ENCODE results near the gene ST3GAL2.

ST3GAL2 gene, protein sequence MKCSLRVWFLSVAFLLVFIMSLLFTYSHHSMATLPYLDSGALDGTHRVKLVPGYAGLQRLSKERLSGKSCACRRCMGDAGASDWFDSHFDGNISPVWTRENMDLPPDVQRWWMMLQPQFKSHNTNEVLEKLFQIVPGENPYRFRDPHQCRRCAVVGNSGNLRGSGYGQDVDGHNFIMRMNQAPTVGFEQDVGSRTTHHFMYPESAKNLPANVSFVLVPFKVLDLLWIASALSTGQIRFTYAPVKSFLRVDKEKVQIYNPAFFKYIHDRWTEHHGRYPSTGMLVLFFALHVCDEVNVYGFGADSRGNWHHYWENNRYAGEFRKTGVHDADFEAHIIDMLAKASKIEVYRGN

DNA sequence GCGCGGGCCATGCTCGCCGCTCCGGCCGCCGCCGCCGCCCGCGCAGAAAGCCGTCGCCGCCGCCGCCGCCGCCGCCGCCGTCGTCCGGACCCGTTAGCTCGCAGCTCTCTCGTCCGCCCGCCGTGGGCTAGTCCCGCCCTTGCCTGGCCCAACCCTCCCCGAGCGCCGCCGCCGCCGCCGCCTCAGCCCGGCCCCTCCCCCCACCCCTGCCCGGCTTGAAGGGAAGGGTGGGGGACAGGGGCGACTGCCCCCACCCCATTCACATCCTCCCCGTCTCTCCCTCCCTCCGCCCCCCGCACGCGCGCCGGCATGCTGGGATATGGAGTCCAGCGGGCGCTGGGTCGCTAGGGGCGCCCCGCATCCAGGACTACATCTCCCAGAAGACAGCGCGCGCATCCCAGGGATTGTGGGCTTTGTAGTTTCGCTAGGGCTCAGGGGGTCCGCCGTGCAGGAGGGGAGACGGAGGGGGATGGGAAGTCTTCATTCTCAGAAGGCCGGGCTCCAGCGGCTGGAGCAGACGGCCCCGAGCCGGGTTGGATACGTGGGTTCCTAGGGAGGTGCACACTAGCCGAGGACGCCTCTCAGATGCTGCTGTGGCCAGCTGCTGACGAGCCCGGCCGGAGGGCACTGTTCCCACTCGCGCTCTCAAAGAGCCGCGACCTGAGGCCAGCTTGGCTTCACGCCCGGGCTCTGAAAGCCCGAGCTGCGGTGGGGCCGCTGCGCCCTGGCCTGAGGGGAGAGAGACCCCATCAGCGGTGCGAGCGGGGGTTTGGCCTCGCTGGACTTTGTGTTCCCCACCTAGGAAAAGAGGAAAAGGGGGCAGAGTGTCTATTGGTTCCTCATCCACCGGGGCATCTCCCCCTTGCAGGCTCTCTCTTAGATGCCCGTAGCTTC lies at the start of gene ST3GAL2:
Gene ST3GAL2, minus strand, starts transcription at position 132 of the 894 bp plus-strand sequence. CDS start 40,570 bp downstream, outside the sequence.
- DNase-seq: peak; percentile 95

DNA sequence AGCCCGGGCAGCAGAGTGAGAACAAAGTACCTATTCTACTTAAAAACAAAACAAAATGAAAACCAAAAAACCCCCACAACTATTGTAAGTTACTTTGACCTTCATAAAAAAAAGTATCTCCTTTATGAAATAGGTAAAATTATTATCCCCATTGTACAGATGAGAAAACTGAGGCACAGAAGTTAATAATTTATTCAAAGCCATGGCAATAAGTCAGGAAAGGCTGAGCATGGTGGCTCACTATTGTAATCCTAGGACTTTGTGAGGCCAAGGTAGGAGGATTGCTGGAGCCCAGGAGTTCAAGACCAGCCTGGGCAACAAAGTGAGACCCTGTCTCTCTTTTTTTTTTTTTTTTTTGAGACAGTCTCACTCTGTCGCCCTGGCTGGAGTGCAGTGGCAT lies 46.0 kb upstream of the ST3GAL2 start:
- no peak for DNase-seq

DNA sequence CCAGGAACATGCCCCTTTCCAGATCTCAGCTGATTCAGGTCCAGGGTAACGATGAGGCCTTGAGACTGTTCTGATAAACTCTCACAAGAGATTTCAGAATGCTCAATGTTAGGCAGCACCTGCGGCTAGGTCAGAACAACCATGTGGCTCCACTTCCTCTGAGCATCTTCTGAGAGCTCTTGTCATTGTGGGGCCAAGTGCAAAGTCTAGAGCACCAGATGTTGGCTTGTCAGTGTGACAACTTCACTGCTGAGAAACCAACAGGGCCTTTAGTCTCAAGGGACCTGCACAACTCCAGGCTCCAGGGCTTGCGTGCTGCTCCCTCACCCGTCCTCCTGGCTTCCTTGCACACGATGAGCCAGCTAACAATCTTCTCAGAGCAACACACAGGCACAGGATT lies 44.5 kb upstream of the ST3GAL2 start:
- DNase-seq: no peak

DNA sequence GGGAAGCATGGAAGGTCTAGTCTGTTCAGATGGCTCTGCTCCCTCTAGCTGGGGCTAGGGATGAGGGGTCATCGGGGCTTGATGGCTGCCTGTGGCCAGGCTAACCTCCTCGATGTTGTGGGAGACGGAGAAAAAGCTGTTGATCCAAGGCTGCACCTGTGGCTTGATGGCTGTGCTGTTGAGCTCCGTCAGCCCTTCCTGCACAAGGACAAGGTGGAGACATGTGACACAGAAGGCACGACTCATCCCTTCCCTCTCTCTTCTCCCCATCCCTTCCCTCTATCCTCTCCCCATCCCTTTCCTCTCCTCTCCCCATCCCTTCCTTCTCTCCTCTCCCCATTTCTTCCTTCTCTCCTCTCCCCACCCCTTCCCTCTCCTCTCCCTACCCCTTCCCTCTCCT lies 43.7 kb upstream of the ST3GAL2 start:
- DNase-seq: no peak

DNA sequence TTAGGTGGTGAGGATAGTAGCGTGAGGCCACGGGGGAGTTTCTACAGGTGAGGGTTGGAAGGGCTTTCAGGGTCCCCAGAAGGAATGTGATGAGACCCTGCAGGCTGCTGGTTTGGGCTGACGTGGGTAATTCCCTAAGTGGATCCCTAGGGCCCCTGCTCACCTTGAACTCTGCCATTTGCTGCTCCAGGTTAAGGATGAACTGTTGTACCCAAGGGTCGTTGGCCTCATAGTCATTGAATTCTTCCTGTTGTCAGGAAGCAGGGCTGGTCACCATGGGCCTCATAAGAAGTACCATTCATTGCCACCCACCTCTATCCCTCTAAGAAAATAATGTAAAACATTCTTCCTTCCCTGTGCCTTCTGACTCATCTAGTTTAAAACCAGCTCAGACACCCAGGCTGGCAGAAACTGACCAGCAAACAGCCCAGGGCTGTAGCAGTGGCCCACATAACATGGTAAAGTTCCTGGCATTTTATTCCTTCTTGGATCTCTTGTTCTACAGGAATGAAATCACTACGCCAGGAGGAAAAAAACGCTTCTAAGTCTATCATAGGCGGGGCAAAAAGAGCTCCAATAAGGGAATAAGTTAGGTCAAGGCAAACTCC lies 43.1 kb upstream of the ST3GAL2 start:
- DNase-seq: no peak

DNA sequence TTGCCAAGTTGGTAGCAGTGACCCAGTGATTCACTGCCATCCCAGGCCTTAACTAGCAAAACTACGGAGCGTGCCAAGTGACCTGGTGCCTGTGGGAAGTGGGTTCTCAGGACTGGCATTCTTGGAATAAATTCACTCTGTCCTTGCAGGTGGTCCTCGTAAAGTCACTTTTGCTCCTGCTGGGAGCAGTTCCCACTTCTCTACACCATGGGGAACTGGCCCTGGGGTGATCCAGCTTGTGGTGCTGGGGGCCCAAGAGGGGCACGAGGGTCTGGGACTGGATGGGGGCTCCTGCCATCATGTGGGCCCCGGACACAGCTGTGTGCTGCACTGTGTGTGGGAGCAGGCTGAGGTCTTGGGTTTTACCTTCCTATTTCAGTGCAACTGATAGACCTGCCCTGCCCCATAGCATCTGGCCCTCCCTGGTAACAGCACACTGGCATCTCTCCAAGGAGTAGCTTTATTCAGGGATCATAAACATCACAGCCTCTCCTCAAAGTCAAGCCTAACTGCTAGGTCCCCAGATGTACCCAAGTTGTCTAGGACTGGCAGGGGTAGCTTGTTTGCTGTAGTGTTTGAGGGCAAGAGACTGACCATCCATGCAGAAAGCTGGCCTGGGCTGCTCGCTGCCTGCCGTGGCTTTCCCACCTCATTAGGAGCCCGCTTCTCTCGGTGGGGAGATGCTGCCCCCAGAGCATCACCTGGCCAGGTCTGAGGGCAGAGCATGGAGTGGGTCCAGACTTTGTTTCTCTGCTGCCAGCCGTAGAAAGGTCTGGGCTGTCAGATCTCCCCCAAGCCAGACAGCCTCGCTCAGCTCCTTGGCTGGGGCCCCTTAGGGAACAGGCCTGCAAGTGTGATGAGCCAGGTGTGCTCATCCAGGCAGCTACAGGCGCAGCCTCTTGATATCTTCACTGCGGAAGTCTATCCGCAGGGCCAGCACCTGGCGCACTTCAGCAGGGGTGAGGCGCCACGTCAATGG lies 41.5 kb upstream of the ST3GAL2 start:
- no peak for DNase-seq

DNA sequence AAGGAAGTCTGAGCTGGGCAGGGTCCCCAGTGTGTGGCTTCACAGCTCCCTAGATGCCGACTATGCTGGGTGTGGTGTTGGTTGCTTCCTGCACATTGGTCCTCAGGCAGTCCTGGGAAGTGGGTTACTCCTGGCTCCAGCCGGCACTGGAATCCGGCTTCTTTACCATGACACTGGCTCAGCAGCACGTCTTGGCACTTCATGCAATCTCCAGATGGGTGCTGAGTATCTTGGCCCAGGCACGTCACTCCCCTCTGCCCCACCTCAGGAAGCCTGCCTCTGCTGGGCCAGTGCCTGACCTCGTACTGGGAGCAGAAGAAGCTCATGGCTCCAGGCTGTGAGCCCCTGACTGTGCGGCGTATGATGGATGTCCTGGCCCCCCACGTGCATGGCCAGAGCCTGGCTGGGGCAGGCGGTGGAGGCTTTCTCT lies 40.0 kb upstream of the ST3GAL2 start:
- DNase-seq: no peak

DNA sequence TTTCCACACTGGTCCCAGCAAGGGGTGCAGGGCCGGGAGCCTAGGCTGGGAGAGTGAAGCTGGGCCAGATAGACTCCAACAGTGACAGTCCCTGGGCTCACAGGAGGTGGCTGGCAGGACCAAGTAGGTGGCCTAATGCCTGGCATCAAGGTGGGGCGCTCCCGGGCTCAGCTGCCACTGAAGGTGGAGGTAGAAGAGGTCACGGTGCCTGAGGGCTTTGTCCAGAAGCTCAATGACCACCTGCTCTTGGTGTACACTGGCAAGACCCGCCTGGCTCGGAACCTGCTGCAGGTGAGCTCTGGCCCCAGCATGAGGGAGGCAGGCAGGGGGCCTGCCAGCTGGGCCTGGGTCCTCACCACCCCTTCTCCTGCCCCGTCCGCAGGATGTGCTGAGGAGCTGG lies 39.3 kb upstream of the ST3GAL2 start:
- DNase-seq: no peak

DNA sequence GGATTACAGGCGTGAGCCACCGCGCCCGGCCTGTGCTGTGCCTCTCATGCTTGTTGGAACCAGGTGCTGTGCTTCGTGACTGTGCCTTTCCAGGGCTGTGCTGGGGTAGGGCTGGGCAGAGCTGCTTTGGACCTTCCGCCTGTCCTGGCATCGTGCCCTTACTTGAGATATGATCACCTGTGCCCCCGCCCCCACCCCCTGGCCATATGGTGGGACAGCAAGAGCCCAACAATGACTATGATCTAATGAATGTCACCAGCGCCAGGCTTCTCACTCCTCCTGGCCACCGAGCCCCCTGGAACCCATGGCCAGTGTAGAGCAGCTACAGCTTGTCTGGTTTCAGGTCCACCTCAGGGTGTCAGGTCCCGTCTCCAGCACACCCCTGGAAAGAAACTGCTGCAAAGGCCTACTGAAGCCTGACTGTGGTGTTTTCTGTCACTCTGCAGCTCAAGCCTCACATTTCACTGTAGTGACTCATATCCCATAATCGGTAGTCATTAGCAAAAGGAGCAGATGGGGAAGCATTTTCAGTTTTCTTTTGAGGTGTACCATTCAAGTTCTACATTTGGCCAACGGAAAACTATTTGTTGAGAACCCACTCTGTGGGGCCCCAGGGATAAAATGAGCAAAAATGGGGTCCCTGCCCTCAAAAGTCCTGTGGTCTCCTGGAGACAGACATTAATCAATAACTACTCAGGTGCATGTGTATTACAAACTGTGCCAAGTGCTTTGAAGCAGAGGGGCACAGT lies 37.5 kb upstream of the ST3GAL2 start:
- peak; percentile 70 for DNase-seq

DNA sequence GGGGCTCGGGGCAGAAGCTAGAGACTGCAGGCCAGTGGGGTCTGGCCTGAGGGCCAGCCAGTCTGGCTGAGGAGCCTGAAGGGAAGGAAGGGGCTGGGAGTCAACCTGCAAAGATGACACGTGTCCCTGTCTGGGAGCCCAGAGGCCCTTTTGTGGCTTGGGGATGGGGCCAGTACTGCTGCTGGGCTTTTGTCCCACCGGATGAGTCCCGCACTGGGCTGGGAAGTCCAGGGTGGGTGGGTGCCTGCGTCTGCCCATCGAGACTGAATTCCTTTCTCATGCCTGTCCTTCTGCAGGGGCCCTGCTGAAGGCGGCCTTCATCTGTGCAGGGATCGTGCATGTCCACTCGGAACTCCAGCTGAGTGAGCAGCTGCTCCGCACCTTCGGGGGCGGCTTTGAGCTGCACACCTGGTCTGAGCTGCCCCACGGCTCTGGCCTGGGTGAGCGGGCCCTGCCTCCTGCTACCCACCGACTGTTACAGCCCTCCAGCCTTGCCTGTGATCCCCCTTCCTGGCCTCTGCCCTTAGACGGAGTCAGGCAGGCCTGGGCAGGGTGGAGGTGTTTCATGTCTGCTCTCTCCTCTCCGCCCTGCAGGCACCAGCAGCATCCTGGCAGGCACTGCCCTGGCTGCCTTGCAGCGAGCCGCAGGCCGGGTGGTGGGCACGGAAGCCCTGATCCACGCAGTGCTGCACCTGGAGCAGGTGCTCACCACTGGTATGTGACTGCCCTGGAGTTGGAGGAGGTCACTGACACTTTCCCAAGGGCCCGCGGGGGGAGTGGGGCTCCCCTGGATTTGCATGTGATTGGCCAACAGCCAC lies 36.4 kb upstream of the ST3GAL2 start:
- no peak for DNase-seq

DNA sequence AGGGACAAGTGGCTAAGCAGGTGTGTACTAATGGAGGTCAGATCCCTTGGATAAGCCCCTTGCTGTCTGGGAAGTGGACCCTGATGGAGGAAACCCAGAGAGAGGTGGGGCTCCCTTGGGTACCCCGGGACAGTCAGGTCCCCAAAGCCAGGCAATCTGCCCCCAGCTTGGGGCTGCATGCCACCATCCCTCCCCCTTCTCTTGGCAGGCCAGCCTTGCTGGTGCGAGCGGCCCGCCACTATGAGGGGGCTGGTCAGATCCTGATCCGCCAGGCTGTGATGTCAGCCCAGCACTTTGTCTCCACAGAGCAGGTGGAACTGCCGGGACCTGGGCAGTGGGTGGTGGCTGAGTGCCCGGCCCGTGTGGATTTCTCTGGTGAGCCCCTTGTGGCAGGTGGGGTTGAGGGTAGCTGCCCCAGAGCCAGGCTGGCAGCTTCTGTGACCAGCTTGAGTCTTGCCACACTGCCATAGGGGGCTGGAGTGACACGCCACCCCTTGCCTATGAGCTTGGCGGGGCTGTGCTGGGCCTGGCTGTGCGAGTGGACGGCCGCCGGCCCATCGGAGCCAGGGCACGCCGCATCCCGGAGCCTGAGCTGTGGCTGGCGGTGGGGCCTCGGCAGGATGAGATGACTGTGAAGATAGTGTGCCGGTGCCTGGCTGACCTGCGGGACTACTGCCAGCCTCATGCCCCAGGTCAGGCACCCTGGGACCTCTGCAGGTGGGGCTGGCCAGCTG lies 35.6 kb upstream of the ST3GAL2 start:
- no peak for DNase-seq

DNA sequence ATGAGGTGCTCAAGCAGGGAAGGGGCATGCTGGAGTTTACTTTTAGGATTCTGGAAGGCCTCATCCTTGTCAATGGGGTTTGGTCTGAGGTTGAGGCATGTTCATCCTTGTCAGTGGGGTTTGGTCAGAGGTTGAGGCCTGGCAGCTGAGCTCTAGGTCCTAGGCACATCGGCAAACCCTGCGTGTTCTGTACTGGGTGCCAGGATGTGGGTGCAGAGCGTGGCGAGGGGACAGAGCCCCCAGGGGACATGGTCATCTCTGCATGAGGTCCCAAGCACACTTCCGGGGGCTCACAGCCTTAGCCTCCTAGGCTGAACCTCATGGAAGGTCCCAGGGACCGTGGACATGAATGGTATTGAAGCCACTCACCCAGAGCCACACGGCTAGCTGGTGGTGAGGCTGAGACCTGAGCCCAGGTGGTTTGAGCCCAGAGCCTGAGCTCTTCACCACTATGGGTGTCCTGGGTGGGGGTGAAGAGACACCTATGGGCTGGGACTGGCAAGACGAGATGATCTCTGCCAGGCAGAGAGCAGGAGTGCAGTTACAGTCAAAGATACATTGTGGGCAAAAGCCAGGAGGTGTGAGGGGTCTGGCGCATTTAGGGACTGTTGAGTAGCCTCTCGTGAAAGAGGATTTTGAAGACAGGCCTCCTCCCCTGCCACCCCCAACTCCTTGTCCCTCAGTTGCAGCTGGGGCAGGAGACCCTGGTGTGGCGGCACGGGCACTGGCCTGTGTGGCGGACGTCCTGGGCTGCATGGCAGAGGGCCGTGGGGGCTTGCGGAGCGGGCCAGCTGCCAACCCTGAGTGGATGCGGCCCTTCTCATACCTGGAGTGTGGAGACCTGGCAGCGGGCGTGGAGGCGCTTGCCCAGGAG lies 34.8 kb upstream of the ST3GAL2 start:
- no peak for DNase-seq

DNA sequence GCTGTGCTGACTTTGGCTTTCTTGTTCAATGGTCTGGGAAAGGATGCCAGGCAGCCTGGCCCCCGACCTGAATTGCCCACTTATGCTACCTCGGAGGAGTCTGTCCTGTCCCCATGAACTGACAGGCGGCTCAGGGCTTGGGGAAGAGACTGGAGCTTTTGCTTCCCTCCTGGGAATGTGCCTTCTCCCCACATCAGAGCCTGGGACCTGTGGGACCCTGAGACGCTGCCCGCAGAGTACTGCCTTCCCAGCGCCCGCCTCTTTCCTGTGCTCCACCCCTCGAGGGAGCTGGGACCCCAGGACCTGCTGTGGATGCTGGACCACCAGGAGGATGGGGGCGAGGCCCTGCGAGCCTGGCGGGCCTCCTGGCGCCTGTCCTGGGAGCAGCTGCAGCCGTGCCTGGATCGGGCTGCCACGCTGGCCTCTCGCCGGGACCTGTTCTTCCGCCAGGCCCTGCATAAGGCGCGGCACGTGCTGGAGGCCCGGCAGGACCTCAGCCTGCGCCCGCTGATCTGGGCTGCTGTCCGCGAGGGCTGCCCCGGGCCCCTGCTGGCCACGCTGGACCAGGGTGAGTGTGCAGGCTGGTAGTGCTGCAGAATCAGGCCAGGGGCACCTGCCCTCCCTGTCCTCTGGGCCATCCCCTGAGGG lies 34.0 kb upstream of the ST3GAL2 start:
- no peak for DNase-seq

DNA sequence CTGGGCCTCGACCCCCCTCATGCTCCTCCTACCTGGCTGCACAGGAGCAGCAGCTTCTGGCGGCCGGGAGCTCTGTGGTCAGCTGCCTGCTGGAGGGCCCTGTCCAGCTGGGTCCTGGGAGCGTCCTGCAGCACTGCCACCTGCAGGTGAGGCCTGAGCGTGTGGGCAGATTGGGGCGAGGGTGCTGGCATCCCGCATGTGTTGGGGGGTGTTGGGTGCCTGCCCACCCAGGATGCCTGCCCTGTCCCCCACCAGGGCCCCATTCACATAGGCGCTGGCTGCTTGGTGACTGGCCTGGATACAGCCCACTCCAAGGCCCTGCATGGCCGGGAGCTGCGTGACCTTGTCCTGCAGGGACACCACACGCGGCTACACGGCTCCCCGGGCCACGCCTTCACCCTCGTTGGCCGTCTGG lies 32.0 kb upstream of the ST3GAL2 start:
- DNase-seq: no peak

DNA sequence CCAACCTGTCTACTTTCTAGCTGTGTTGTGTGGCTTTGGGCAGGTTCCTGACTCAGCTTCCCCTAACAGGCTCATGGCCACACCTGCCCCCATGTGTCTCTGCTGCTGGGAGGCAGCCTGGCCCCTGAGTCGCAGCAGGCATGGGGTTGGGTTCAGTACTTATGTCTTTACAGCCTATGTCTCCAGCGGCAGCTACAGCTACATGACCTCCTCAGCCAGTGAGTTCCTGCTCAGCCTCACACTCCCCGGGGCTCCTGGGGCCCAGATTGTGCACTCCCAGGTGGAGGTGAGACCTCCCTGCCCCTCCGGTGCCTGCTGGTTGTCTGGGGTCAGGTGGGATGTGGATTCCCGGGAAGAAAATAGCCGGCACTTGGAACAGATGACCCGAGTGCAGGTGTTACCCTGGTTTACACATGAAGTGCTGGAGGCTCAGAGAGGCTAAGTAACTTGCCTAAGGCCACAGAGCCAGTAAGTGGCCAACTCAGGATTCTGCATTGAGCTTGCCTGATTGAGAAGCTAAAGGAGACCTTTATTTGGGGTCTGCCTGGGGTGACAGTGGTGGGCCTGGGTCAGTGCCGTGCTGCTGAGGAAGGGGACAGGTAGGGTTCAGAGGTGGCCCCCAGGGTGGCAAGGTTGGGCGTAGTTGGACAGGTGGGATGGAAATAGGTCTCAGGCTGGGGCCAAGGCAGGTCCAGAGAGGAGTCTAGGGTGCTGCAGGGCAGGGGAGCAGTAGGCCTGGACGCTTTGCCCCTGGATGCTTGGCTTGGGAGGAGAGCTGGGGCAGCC lies 31.4 kb upstream of the ST3GAL2 start:
- DNase-seq: no peak

DNA sequence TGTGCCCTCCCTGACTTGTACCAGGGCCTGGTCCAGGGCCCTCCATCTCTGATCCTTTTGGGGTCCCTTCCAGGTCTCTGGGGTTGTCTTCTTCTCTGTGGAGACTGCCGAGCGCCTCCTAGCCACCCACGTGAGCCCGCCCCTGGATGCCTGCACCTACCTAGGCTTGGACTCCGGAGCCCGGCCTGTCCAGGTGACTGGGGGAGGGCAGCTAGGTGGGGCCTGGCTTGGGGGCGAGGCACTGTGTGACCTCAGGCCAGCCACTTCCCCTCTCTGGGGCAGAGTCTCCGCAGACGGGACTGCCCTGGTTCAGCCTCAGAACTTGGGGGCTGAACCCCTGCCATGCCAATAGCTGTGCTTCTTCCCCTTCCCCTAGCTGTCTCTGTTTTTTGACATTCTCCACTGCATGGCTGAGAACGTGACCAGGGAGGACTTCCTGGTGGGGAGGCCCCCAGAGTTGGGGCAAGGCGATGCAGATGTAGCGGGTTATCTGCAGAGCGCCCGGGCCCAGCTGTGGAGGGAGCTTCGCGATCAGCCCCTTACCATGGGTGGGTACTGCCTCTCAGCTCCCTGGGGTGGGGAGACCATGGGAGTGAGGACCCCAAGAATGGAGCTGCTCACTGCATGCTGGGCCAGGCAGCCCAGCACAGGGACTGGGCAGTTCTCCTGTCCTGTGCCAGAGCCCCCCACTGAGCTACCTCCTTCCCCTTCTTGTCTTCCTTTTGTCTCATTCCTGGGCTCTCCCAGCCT lies 30.1 kb upstream of the ST3GAL2 start:
- no peak for DNase-seq

DNA sequence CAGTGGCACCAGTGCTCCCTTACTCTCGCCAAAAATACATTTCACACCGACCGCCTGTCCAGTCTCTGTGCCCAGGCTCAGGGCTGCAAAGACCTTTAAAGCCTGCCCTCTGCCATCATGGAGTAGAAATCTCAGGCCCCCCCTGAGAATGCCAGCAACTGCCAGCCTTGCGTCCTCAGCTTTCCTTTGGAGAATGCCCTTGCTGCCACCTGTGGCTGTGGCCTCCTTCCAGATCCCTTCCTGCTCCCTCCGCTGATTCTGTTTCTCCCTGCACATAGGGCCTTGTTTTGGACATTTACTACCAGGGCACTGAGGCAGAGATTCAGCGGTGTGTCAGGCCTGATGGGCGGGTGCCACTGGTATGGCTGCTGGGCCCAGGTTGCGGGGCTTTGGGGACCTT lies 28.7 kb upstream of the ST3GAL2 start:
- DNase-seq: no peak
